ENCODE data around the gene ADAMTS10.
"Not testable (repeated sequence)": the region's sequence is repeated elsewhere in the genome, so short reads cannot be mapped to it uniquely, and the experiment has no call there.

- TF ChIP-seq EZH2 (IDR thresholded peaks at IDR 0.05; ENCODE audit: borderline replicate concordance); CTCF (IDR thresholded peaks at IDR 0.05; ENCODE audit: poor library complexity): not testable (repeated sequence)
Observed at GRCh38 chr19:8564866-8565265, 45.6 kb downstream of the ADAMTS10 start.
